ENCODE data around the gene TMEM131. TPM values are rescaled to one million over a fixed set of nuclear protein-coding genes. Genes with fewer than 3 reads are reported as not detected.

Gene TMEM131
- total and polyA plus RNA-seq, 2 experiments from 2014 or later = 9.2 to 22.7 TPM

DNA sequence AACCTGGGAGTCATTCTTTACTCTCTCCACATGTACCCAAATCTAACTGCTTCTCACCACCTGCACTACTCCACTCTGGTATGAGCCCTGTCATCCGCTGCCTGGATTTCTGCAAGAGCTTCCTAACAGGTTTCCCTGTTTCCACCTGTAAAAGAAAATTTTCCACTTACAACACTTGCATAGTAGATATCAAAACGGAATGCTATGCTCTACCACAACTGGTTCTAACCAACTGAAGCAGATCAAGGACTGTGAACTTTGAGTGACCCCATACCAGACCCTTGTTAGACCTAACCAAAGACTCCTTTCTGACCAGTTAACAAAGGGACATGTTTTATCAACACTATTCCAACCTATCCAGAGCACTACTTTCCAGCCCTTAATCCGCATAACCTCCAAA is 3.8 kb upstream of the TMEM131 start:
- no peaks in the 10 kb centered on the region for H3K36me3 ChIP-seq (ENCODE audit: insufficient read depth)
- TF ChIP-seq JUNB (IDR thresholded peaks at IDR 0.05; ENCODE audit: unreplicated experiment) = no peak
- no peak for TF ChIP-seq EZH2 (IDR thresholded peaks at IDR 0.05; ENCODE audit: low read depth, unreplicated experiment)
- TF ChIP-seq, protein P1, sequence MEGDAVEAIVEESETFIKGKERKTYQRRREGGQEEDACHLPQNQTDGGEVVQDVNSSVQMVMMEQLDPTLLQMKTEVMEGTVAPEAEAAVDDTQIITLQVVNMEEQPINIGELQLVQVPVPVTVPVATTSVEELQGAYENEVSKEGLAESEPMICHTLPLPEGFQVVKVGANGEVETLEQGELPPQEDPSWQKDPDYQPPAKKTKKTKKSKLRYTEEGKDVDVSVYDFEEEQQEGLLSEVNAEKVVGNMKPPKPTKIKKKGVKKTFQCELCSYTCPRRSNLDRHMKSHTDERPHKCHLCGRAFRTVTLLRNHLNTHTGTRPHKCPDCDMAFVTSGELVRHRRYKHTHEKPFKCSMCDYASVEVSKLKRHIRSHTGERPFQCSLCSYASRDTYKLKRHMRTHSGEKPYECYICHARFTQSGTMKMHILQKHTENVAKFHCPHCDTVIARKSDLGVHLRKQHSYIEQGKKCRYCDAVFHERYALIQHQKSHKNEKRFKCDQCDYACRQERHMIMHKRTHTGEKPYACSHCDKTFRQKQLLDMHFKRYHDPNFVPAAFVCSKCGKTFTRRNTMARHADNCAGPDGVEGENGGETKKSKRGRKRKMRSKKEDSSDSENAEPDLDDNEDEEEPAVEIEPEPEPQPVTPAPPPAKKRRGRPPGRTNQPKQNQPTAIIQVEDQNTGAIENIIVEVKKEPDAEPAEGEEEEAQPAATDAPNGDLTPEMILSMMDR (conservative IDR thresholded peaks at IDR 0.05; ENCODE audit: low read depth in 2 of 2) = no peak
- no peak for TF ChIP-seq NANOG (IDR thresholded peaks at IDR 0.05; ENCODE audit: borderline replicate concordance)
- TF ChIP-seq, protein P2, sequence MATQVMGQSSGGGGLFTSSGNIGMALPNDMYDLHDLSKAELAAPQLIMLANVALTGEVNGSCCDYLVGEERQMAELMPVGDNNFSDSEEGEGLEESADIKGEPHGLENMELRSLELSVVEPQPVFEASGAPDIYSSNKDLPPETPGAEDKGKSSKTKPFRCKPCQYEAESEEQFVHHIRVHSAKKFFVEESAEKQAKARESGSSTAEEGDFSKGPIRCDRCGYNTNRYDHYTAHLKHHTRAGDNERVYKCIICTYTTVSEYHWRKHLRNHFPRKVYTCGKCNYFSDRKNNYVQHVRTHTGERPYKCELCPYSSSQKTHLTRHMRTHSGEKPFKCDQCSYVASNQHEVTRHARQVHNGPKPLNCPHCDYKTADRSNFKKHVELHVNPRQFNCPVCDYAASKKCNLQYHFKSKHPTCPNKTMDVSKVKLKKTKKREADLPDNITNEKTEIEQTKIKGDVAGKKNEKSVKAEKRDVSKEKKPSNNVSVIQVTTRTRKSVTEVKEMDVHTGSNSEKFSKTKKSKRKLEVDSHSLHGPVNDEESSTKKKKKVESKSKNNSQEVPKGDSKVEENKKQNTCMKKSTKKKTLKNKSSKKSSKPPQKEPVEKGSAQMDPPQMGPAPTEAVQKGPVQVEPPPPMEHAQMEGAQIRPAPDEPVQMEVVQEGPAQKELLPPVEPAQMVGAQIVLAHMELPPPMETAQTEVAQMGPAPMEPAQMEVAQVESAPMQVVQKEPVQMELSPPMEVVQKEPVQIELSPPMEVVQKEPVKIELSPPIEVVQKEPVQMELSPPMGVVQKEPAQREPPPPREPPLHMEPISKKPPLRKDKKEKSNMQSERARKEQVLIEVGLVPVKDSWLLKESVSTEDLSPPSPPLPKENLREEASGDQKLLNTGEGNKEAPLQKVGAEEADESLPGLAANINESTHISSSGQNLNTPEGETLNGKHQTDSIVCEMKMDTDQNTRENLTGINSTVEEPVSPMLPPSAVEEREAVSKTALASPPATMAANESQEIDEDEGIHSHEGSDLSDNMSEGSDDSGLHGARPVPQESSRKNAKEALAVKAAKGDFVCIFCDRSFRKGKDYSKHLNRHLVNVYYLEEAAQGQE (IDR thresholded peaks at IDR 0.05; ENCODE audit: unreplicated experiment) = no peak
- no peak for TF ChIP-seq CREB1 (CRISPR knock-in tag; IDR thresholded peaks at IDR 0.05; ENCODE audit: low read depth)
- TF ChIP-seq STAT1 (IDR thresholded peaks at IDR 0.05; ENCODE audit: unreplicated experiment) = no peak
- TF ChIP-seq, protein P3, sequence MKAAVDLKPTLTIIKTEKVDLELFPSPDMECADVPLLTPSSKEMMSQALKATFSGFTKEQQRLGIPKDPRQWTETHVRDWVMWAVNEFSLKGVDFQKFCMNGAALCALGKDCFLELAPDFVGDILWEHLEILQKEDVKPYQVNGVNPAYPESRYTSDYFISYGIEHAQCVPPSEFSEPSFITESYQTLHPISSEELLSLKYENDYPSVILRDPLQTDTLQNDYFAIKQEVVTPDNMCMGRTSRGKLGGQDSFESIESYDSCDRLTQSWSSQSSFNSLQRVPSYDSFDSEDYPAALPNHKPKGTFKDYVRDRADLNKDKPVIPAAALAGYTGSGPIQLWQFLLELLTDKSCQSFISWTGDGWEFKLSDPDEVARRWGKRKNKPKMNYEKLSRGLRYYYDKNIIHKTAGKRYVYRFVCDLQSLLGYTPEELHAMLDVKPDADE (IDR thresholded peaks at IDR 0.05) = no peak
- no peak for TF ChIP-seq ZNF114 (CRISPR knock-in tag; IDR thresholded peaks at IDR 0.05)
- TF ChIP-seq EZH2phosphoT487 (IDR thresholded peaks at IDR 0.05; ENCODE audit: unreplicated experiment) = no peak
- TF ChIP-seq, protein P4, sequence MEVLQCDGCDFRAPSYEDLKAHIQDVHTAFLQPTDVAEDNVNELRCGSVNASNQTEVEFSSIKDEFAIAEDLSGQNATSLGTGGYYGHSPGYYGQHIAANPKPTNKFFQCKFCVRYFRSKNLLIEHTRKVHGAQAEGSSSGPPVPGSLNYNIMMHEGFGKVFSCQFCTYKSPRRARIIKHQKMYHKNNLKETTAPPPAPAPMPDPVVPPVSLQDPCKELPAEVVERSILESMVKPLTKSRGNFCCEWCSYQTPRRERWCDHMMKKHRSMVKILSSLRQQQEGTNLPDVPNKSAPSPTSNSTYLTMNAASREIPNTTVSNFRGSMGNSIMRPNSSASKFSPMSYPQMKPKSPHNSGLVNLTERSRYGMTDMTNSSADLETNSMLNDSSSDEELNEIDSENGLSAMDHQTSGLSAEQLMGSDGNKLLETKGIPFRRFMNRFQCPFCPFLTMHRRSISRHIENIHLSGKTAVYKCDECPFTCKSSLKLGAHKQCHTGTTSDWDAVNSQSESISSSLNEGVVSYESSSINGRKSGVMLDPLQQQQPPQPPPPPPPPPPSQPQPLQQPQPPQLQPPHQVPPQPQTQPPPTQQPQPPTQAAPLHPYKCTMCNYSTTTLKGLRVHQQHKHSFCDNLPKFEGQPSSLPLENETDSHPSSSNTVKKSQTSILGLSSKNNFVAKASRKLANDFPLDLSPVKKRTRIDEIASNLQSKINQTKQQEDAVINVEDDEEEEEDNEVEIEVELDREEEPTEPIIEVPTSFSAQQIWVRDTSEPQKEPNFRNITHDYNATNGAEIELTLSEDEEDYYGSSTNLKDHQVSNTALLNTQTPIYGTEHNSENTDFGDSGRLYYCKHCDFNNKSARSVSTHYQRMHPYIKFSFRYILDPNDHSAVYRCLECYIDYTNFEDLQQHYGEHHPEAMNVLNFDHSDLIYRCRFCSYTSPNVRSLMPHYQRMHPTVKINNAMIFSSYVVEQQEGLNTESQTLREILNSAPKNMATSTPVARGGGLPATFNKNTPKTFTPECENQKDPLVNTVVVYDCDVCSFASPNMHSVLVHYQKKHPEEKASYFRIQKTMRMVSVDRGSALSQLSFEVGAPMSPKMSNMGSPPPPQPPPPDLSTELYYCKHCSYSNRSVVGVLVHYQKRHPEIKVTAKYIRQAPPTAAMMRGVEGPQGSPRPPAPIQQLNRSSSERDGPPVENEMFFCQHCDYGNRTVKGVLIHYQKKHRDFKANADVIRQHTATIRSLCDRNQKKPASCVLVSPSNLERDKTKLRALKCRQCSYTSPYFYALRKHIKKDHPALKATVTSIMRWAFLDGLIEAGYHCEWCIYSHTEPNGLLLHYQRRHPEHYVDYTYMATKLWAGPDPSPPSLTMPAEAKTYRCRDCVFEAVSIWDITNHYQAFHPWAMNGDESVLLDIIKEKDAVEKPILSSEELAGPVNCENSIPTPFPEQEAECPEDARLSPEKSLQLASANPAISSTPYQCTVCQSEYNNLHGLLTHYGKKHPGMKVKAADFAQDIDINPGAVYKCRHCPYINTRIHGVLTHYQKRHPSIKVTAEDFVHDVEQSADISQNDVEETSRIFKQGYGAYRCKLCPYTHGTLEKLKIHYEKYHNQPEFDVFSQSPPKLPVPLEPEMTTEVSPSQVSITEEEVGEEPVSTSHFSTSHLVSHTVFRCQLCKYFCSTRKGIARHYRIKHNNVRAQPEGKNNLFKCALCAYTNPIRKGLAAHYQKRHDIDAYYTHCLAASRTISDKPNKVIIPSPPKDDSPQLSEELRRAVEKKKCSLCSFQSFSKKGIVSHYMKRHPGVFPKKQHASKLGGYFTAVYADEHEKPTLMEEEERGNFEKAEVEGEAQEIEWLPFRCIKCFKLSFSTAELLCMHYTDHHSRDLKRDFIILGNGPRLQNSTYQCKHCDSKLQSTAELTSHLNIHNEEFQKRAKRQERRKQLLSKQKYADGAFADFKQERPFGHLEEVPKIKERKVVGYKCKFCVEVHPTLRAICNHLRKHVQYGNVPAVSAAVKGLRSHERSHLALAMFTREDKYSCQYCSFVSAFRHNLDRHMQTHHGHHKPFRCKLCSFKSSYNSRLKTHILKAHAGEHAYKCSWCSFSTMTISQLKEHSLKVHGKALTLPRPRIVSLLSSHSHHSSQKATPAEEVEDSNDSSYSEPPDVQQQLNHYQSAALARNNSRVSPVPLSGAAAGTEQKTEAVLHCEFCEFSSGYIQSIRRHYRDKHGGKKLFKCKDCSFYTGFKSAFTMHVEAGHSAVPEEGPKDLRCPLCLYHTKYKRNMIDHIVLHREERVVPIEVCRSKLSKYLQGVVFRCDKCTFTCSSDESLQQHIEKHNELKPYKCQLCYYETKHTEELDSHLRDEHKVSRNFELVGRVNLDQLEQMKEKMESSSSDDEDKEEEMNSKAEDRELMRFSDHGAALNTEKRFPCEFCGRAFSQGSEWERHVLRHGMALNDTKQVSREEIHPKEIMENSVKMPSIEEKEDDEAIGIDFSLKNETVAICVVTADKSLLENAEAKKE (CRISPR knock-in tag; IDR thresholded peaks at IDR 0.05) = no peak
- no peak for TF ChIP-seq ZNF331 (CRISPR knock-in tag; IDR thresholded peaks at IDR 0.05; ENCODE audit: low read depth)
- TF ChIP-seq POLR2AphosphoS5 (IDR thresholded peaks at IDR 0.05; ENCODE audit: low read depth) = no peak
- peaks cover 2% of the 10 kb centered on the region; the same call in 2 of the 3 replicates for H3K4me1 Mint-ChIP-seq
- peaks cover 7% of the 10 kb centered on the region for H3K4me1 ChIP-seq (ENCODE audit: insufficient read depth)
- H3K9me2 ChIP-seq (ENCODE audit: insufficient read depth) = no peaks in the 10 kb centered on the region
- 0 out of 2 replicates have a peak, but pooled peaks cover under 1% of the 10 kb centered on the region for H4K20me1 ChIP-seq (replicated peaks; ENCODE audit: insufficient read depth)
- no peak overlapping the region for H3K27ac Mint-ChIP-seq
- H3F3A ChIP-seq (replicated peaks; ENCODE audit: low read depth) = no peaks in the 10 kb centered on the region
- no peaks in the 10 kb centered on the region for H3K36me3 Mint-ChIP-seq (ENCODE audit: low read depth)
- H3K79me2 ChIP-seq (replicated peaks; ENCODE audit: insufficient read depth) = peaks cover 6% of the 10 kb centered on the region
- H3K4me3 Mint-ChIP-seq = no peak overlapping the region
- peaks cover 4% of the 10 kb centered on the region for H3K27me3 Mint-ChIP-seq (ENCODE audit: insufficient read depth, low read depth, poor library complexity)
- H3K27ac ChIP-seq (ENCODE audit: low read depth) = no peak overlapping the region
- DNase-seq (ENCODE audit: low spot score) (no peak), ATAC-seq (no peak)
- peaks cover 4% of the 10 kb centered on the region; the same call in 1 of the 3 replicates for H3K9me3 Mint-ChIP-seq
- no peak overlapping the region for H3K4me2 ChIP-seq
- H3K4me3 ChIP-seq = no peak overlapping the region
- no peak overlapping the region for H2AFZ ChIP-seq
- no peaks in the 10 kb centered on the region for H3K27me3 ChIP-seq (ENCODE audit: insufficient read depth)
